ENCODE results near the gene PARVB. TPM values are rescaled to one million over a fixed set of nuclear protein-coding genes. Genes with fewer than 3 reads are reported as not detected.

The PARVB gene
- total RNA-seq, 6 experiments from 2014 or later = 36.5 to 44.2 (median 38.9) TPM

DNA sequence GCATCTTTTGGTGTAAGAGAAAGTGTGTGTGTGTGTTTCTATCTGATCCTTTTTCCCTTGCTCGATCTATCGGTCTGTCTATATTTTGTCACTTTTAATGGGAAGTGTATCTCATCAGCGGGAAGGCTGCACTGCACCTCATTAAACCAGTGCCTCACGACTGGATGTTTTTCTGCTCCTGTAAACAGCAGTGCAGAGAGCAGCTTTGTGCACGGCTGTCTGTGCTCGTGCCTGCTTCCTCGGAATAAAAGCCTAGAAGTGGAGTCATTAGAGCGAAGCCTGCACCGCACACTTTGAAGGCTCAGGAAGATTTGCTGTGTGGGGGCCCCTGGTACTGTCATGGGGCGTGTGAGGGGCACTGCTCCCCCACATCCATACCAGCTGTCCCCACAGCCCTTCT lies 129.6 kb downstream of the PARVB start:
- Mint-ChIP-seq H3K27ac (no peak overlapping the region), H3K4me1 (ENCODE audit: low read depth) (peaks cover 13% of the 10 kb centered on the region), H3K4me3 (no peak overlapping the region), H3K27me3 (ENCODE audit: insufficient read depth) (peaks cover 5% of the 10 kb centered on the region; the same call in 1 of the 2 replicates), H3K9me3 (no peaks in the 10 kb centered on the region), H3K36me3 (ENCODE audit: low read depth) (0 out of 2 replicates have a peak, but pooled peaks cover 7% of the 10 kb centered on the region)
- no peak for TF ChIP-seq CTCF (IDR thresholded peaks at IDR 0.05)
- DNase-seq = no peak

- H3K27me3 Mint-ChIP-seq (ENCODE audit: insufficient read depth) = peaks cover 5% of the 10 kb centered on the region; the same call in 1 of the 2 replicates
- no peak overlapping the region for H3K27ac Mint-ChIP-seq
- H3K36me3 Mint-ChIP-seq (ENCODE audit: low read depth) = 0 out of 2 replicates have a peak, but pooled peaks cover 7% of the 10 kb centered on the region
- peaks cover 13% of the 10 kb centered on the region for H3K4me1 Mint-ChIP-seq (ENCODE audit: low read depth)
- TF ChIP-seq CTCF (IDR thresholded peaks at IDR 0.05) = no peak
- H3K4me3 Mint-ChIP-seq = no peak overlapping the region
- no peaks in the 10 kb centered on the region for H3K9me3 Mint-ChIP-seq
- no peak for DNase-seq
These were observed 130.4 kb downstream of the PARVB start for GRCh38 chr22:44154436-44154942.

DNA sequence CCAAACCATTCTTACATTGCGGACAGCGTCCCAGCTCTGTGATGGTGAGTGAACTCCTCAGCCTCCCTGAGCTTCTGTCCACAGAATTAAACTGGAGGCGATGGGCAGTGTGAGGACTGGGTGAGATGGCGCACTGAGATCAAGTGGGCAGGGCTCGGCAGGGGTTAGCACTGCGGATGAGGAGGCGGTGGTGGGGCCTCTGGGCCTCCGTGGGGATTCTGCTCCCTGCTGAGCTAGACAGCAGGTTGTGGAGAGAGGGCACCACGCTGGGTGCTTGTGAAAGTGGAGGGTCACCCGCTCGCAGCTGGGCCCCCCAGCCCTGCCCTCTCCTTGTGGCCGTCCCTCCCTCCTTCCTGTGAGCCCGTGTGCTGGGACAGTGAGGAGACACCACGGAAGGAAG lies 131.0 kb downstream of the PARVB start:
- no peak for TF ChIP-seq CTCF (IDR thresholded peaks at IDR 0.05)
- H3K4me1 Mint-ChIP-seq (ENCODE audit: low read depth) = peaks cover 13% of the 10 kb centered on the region
- H3K4me3 Mint-ChIP-seq = no peak overlapping the region
- 0 out of 2 replicates have a peak, but pooled peaks cover 7% of the 10 kb centered on the region for H3K36me3 Mint-ChIP-seq (ENCODE audit: low read depth)
- H3K9me3 Mint-ChIP-seq = no peaks in the 10 kb centered on the region
- no peak overlapping the region for H3K27ac Mint-ChIP-seq
- no peak for DNase-seq
- H3K27me3 Mint-ChIP-seq (ENCODE audit: insufficient read depth) = no peaks in the 10 kb centered on the region; the same call in 1 of the 2 replicates

DNA sequence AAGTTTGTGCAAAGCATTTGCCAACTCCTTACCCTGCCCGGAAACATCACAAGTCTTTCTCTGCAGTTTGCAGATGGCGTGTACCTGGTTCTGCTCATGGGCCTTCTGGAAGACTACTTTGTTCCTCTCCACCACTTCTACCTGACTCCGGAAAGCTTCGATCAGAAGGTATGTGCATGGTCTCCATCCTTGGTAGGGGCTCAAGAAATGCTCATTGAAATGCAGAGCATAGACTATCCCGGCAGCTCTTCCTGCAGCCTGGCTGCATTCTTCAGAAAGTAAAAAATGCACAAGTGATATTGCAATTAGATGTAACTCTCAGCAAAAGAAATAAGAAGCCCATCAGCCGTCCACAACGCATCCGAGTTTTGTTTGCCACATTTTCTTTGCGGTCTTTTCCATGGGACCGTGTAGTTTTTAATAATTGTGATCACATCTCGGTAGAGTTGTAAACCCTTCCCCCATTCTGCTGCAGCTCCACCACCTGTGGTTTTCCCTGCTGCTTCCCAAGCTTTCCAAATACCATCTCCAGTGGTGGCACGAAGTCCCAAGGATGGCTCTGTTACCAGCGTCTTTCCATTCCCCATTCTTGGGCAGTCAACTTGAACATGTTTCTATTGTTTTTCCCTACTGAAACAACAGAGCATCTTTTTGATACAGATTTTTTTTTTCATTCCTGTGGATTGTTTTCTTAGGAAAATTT lies 134.0 kb downstream of the PARVB start:
- no peaks in the 10 kb centered on the region; the same call in 1 of the 2 replicates for H3K27me3 Mint-ChIP-seq (ENCODE audit: insufficient read depth)
- H3K9me3 Mint-ChIP-seq = no peaks in the 10 kb centered on the region
- no peak for TF ChIP-seq CTCF (IDR thresholded peaks at IDR 0.05)
- H3K4me1 Mint-ChIP-seq (ENCODE audit: low read depth) = no peaks in the 10 kb centered on the region
- no peak overlapping the region for H3K4me3 Mint-ChIP-seq
- H3K36me3 Mint-ChIP-seq (ENCODE audit: low read depth) = no peaks in the 10 kb centered on the region
- H3K27ac Mint-ChIP-seq = no peak overlapping the region
- no peak for DNase-seq

DNA sequence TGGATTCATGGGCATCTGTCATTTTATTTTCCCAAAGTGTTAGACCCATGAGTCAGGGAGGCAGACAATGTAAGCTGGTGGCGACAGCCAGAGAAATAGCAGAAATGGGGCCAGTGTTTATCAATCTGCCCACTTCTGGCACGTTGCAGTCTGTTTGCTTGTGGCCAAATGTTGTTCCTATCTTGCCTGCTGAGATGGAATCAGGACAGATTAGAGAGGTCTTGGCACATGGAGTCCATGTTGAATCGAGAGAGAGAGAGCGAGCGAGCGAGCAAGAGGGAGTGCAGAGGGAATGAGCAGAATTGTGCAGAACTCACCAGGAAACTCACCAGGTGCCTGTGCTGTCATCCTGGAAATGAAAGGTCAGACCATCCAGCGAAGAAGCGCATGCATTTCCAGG lies 134.7 kb downstream of the PARVB start:
- no peaks in the 10 kb centered on the region for H3K36me3 Mint-ChIP-seq (ENCODE audit: low read depth)
- H3K4me3 Mint-ChIP-seq = no peak overlapping the region; the same call in 1 of the 2 replicates
- DNase-seq = no peak
- no peak overlapping the region for H3K27ac Mint-ChIP-seq
- H3K9me3 Mint-ChIP-seq = no peaks in the 10 kb centered on the region
- H3K27me3 Mint-ChIP-seq (ENCODE audit: insufficient read depth) = no peaks in the 10 kb centered on the region; the same call in 1 of the 2 replicates
- no peak for TF ChIP-seq CTCF (IDR thresholded peaks at IDR 0.05)
- no peaks in the 10 kb centered on the region for H3K4me1 Mint-ChIP-seq (ENCODE audit: low read depth)

All from HFFc6 (cell line).